ENCODE results near the gene FSTL4.

FSTL4 gene

GRCh38 chr5:133457439-133458355 lies 154.6 kb downstream of the FSTL4 start:
- H3K4me3 ChIP-seq (ENCODE audit: low read depth, low read length) = no peak overlapping the region
- TF ChIP-seq CTCF (IDR thresholded peaks at IDR 0.05; ENCODE audit: low read depth, low read length) = no peak
- in situ Hi-C loops (cut with HindIII; ENCODE audit: low sequenced_read_pairs) = no loop called here
- DNase-seq (ENCODE audit: low read depth, low spot score) = no peak

DNA sequence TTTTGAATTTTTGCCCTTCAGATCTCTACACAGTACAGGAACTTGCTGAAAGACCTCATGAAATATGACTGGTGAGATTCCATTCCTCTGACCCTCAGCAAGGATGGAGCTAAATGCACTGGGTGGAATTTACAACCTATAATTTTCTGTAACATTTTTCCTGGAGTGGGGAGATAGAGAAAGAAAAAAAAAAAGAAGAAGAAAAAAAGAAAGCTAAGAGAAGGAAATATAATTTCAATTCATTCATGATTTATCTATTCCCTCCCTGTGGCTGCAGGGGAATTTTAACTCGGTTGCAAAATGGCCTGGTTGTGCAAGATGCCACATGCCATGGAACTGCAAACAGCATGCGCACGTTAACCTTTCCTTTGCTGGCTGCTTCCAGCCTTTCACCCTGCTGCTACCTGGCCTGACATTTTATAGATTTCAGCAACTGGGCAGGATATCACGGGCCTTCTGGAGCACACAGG lies 155.4 kb downstream of the FSTL4 start:
- no peak overlapping the region for H3K4me3 ChIP-seq (ENCODE audit: low read depth, low read length)
- no peak for DNase-seq (ENCODE audit: low read depth, low spot score)
- in situ Hi-C loops (cut with HindIII; ENCODE audit: low sequenced_read_pairs) = no loop called here

GRCh38 chr5:133455676-133456075 lies 156.7 kb downstream of the FSTL4 start:
- DNase-seq (ENCODE audit: low read depth, low spot score) = no peak
- no peak overlapping the region for H3K4me3 ChIP-seq (ENCODE audit: low read depth, low read length)
- in situ Hi-C loops (cut with HindIII; ENCODE audit: low sequenced_read_pairs) = no loop called here
- TF ChIP-seq CTCF (IDR thresholded peaks at IDR 0.05; ENCODE audit: low read depth, low read length) = no peak

More for the DNA sequence above, 155.4 kb downstream of the FSTL4 start:
- TF ChIP-seq CTCF (IDR thresholded peaks at IDR 0.05; ENCODE audit: low read depth, low read length) = no peak

- in situ Hi-C loops (cut with HindIII; ENCODE audit: low sequenced_read_pairs) = no loop called here
- no peak for TF ChIP-seq CTCF (IDR thresholded peaks at IDR 0.05; ENCODE audit: low read depth, low read length)
- no peak overlapping the region for H3K4me3 ChIP-seq (ENCODE audit: low read depth, low read length)
- no peak for DNase-seq (ENCODE audit: low read depth, low spot score)
Observed at GRCh38 chr5:133454442-133454841, 157.9 kb downstream of the FSTL4 start.

DNA sequence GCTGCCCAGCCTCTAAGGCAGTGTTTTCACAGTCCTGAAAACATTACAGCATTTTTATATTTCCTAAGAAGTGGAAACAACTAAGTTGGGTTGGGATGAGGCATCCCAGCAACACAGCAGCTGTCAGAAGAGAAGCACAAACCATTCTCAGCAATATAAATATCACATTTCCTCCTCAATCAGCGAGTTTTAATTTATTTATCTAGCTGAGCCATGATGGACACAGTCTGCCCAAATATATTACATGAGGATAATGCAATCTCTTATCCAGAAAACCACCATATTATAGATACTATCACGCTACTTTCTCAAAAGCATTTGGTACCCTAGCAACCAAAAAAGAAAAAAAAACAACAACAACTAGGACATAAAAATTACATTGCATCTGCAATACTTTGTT lies 158.5 kb downstream of the FSTL4 start:
- no peak overlapping the region for H3K4me3 ChIP-seq (ENCODE audit: low read depth, low read length)
- DNase-seq (ENCODE audit: low read depth, low spot score) = no peak
- in situ Hi-C loops (cut with HindIII; ENCODE audit: low sequenced_read_pairs) = no loop called here
- no peak for TF ChIP-seq CTCF (IDR thresholded peaks at IDR 0.05; ENCODE audit: low read depth, low read length)

- in situ Hi-C loops (cut with HindIII; ENCODE audit: low sequenced_read_pairs) = no loop called here
- no peak for DNase-seq (ENCODE audit: low read depth, low spot score)
- no peak for TF ChIP-seq CTCF (IDR thresholded peaks at IDR 0.05; ENCODE audit: low read depth, low read length)
- H3K4me3 ChIP-seq (ENCODE audit: low read depth, low read length) = no peak overlapping the region
Observed at GRCh38 chr5:133453084-133453780, 159.1 kb downstream of the FSTL4 start.

Measured in astrocyte of the spinal cord (primary cell).